Fibroblast of the aortic adventitia (primary cell): ENCODE results near the gene TMEM129. TPM values are rescaled to one million over a fixed set of nuclear protein-coding genes. Genes with fewer than 3 reads are reported as not detected.
A peak's percentile ranks its signal among the peaks of the same experiment; 100 is the strongest.

Experiments
- DNase-seq: peaks from one replicate; pipeline ENCODE4 v3.0.0-alpha.2; 2010; ENCODE audit warnings: low read depth
- H3K4me3 ChIP-seq: 2 replicates; pipeline ENCODE4 v1.5.1; 2011; ENCODE audit warnings: low read depth, mild to moderate bottlenecking, control low read depth, low read length, moderate library complexity
- total RNA-seq: library from RNA; depleted of rRNA; stranded (reverse); fragments of >200 nt; gene quantifications from 2 replicates; pipeline ENCODE4 v1.2.3, GENCODE V29; 2012; ENCODE audit warnings: low replicate concordance
- TF ChIP-seq, protein P1 (sequence below): IDR thresholded peaks from 2 replicates; pipeline ENCODE4 v1.5.1; 2011; ENCODE audit warnings: mild to moderate bottlenecking, low read length, control low read depth, inconsistent platforms; ENCODE audit not compliant: insufficient read depth

TMEM129 gene
- total RNA-seq, 1 donor: 25.6 TPM

DNA sequence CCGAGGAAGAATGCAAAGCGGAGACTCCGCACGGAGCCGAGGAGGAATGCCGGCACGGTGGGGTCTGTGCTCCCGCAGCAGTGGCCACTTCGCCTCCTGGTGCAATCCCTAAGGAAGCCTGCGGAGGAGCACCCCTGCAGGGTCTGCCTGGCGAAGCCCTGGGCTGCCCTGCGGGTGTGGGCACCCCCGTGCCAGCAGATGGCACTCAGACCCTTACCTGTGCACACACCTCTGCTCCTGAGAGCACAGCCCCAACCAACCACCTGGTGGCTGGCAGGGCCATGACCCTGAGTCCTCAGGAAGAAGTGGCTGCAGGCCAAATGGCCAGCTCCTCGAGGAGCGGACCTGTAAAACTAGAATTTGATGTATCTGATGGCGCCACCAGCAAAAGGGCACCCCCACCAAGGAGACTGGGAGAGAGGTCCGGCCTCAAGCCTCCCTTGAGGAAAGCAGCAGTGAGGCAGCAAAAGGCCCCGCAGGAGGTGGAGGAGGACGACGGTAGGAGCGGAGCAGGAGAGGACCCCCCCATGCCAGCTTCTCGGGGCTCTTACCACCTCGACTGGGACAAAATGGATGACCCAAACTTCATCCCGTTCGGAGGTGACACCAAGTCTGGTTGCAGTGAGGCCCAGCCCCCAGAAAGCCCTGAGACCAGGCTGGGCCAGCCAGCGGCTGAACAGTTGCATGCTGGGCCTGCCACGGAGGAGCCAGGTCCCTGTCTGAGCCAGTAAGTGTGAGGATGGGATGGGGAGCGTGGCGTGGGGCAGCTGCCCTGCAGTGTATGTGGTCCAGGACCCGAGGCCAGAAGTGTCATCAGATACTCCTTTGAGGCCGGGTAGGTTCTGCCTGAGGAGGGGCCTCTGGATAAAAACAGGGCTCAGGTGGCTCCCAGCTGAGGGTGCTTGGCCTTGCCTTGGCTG lies 7.2 kb upstream of the TMEM129 start:
- no peak overlapping the region for H3K4me3 ChIP-seq
- no peak for DNase-seq
- TF ChIP-seq, protein P1, sequence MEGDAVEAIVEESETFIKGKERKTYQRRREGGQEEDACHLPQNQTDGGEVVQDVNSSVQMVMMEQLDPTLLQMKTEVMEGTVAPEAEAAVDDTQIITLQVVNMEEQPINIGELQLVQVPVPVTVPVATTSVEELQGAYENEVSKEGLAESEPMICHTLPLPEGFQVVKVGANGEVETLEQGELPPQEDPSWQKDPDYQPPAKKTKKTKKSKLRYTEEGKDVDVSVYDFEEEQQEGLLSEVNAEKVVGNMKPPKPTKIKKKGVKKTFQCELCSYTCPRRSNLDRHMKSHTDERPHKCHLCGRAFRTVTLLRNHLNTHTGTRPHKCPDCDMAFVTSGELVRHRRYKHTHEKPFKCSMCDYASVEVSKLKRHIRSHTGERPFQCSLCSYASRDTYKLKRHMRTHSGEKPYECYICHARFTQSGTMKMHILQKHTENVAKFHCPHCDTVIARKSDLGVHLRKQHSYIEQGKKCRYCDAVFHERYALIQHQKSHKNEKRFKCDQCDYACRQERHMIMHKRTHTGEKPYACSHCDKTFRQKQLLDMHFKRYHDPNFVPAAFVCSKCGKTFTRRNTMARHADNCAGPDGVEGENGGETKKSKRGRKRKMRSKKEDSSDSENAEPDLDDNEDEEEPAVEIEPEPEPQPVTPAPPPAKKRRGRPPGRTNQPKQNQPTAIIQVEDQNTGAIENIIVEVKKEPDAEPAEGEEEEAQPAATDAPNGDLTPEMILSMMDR: no peak

GRCh38 chr4:1727117-1728031 lies 6.3 kb upstream of the TMEM129 start:
- peak; percentile 62 for DNase-seq
- TF ChIP-seq, protein P1: no peak
- H3K4me3 ChIP-seq: no peak overlapping the region

DNA sequence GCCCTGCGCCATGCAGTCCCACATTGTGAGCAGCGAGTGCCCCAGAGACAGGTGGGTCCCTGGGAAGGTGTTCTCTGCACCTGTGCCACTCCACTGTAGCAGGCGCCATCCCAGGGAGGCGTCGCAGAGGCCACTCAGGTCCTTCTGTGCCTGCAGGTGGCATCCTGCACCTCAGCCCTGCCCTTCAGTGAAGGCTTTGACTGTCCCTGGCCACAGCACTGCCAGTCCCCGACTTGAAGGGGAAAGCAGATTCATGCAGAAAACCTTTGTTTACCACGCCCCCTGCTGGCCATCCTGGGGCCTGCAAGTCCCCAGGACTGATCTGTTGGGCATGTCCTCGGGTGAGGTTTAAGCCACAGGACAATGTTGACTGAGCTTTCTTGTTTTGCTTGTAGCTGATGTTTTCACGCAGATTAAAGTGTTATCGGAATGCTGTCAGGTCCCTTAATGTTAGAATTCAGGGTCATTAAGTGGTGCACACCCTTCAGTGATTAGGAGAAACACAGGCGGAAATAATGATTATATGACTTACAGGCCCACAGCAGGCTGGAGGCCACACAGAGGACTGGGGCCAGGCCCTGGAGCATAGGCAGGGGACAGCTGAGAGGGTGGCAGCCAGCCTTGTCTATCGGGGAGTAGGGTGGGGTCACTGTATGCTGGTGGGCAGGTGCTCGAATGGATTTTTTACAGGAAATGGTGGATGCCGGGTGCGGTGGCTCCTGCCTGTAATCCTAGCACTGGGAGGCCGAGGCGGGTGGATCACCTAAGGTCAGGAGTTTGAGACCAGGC lies 5.2 kb upstream of the TMEM129 start:
- TF ChIP-seq, protein P1: peak; percentile 98
- no peak overlapping the region for H3K4me3 ChIP-seq
- peak; percentile 83 for DNase-seq

DNA sequence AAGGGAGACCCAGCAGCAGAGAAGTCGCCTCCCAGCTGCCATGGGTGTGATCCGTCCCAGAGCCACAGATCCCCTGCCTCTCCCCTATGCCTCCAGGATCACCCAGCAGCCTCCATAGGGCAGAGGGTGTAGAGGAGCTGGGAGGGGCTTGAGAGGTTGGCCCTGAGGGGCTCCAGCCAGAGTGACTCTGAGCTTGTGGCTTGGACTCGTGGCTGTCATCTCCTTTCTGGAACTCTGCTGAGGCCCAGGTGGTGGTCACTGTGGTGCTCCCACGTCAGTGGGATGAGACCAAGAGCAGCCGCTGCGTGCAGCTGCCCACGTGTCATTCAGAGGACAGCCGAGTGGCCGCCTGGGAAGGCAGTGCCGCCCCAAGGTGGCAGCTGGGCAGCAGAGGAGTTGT lies 4.4 kb upstream of the TMEM129 start:
- no peak for DNase-seq
- H3K4me3 ChIP-seq: no peak overlapping the region
- TF ChIP-seq, protein P1: no peak

- TF ChIP-seq, protein P1: no peak
- no peak overlapping the region for H3K4me3 ChIP-seq
Measured at GRCh38 chr4:1723131-1723801, 2.1 kb upstream of the TMEM129 start.

DNA sequence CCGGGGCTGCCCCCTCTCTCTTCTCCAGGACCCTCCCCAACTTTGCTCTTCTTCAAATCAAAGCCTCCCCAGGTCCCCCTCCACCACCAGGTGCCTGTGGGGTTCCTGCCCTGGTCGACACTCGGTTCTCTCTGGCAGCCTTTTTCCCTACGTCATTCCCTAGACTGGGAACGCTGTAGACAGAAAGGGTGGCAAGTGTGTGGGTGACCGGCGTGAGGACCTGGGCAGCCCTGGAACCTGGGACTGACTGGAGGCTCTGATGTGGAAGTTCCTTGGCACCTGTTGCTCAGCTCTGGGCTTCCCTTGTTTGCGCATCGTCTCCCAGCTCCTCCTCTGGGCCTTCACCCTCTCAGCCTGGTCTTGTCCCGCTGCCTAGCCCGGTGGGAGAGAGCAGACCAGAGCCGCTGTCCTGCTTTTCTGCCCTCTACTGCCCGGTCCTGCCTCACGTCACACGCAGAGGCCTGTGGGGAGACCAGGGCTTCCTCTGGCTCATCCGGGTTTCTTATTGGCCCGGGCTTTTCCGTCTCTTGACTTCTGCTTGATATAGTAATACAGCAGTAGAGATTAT lies 1.5 kb upstream of the TMEM129 start:
- peak overlapping the region; percentile 66 for H3K4me3 ChIP-seq
- TF ChIP-seq, protein P1: no peak
- no peak for DNase-seq

More at GRCh38 chr4:1723131-1723801, 2.1 kb upstream of the TMEM129 start:
- no peak for DNase-seq
